Measurements from ENCODE around the gene ZNF8. TPM values are rescaled to one million over a fixed set of nuclear protein-coding genes. Genes with fewer than 3 reads are reported as not detected.
A peak's percentile ranks its signal among the peaks of the same experiment; 100 is the strongest.

The ZNF8 gene
- total and polyA plus RNA-seq, 2 donors (not counting 1 experiment from before 2014, with no cell fraction given): 3.4 to 8.0 TPM

- Histone ChIP-seq H3K9ac (ENCODE audit: low read length) (no peak overlapping the region), H3K27me3 (replicated peaks in 1 of 4; ENCODE audit: control extremely low read depth in 1 of 4, control insufficient read depth in 3 of 4, insufficient read depth in 4 of 4, low read length in 3 of 4) (no peaks in the 10 kb centered on the region), H3K27ac (ENCODE audit: low read length in 2 of 2) (no peak overlapping the region), H4K20me1 (ENCODE audit: control insufficient read depth, insufficient read depth, low read length, poor library complexity, severe bottlenecking) (no peaks in the 10 kb centered on the region), H3K36me3 (replicated peaks in 1 of 2; ENCODE audit: control extremely low read depth in 1 of 2, control insufficient read depth in 1 of 2, extremely low read depth in 1 of 2, insufficient read depth in 2 of 2, low read length in 1 of 2) (peaks cover 0 to 2% of the 10 kb centered on the region in 2 experiments), H3K79me2 (ENCODE audit: control insufficient read depth, insufficient read depth, low read length) (peaks cover 18% of the 10 kb centered on the region), H3K4me3 (ENCODE audit: control extremely low read depth in 1 of 5, extremely low read depth in 1 of 5, insufficient read depth in 1 of 5, low read depth in 2 of 5, low read length in 4 of 5) (no peak overlapping the region), H3K4me2 (replicated peaks; ENCODE audit: low read depth, low read length, poor library complexity, severe bottlenecking) (no peak overlapping the region), H2AFZ (ENCODE audit: insufficient read depth, low read depth, low read length, poor library complexity, severe bottlenecking) (no peak overlapping the region), H3K4me1 (ENCODE audit: control insufficient read depth in 2 of 2, insufficient read depth in 2 of 2, low read length in 2 of 2) (peaks cover 13 to 19% of the 10 kb centered on the region in 2 donors), H3K9me3 (ENCODE audit: control extremely low read depth in 1 of 3, control insufficient read depth in 2 of 3, insufficient read depth in 1 of 3, low read length in 2 of 3) (peaks cover 4 to 53% (median 11%) of the 10 kb centered on the region in 3 donors)
- peaks cover 29% of the 10 kb centered on the region for H3K4me1 Mint-ChIP-seq
- no peak overlapping the region for H3K4me3 Mint-ChIP-seq
- DNase-seq (no peak), ATAC-seq (ENCODE audit: low read depth) (no peak)
- intact Hi-C loops (cut with micrococcal nuclease): no loop called here
- POLR2A ChIA-PET: interaction anchor here (0.7 kb wide), 1 partner anchor 840 kb away, joined by 5 read pairs; no protein-coding TSS in a partner anchor
- TF ChIP-seq EZH2 (IDR thresholded peaks at IDR 0.05; ENCODE audit: borderline replicate concordance, insufficient read depth, low read depth, low read length, poor library complexity, severe bottlenecking): no peak
- no peak for TF ChIP-seq CTCF (IDR thresholded peaks at IDR 0.05)
- WGBS (ENCODE audit: insufficient coverage): 100% methylated on average over 2 of the region's 3 CpGs
- H3K27me3 Mint-ChIP-seq: no peaks in the 10 kb centered on the region
- no peak overlapping the region for H3K27ac Mint-ChIP-seq
- CTCF ChIA-PET: interaction anchor here (0.7 kb wide), 1 partner anchor 849 kb away, joined by 3 read pairs; no protein-coding TSS in a partner anchor
- no peaks in the 10 kb centered on the region for H3K9me3 Mint-ChIP-seq (ENCODE audit: insufficient read depth)
These were observed 3.2 kb upstream of the ZNF8 start for GRCh38 chr19:58275564-58275963.

- H4K20me1 ChIP-seq (ENCODE audit: control insufficient read depth, insufficient read depth, low read length, poor library complexity, severe bottlenecking): no peaks in the 10 kb centered on the region
- ChIA-PET CTCF (no interaction called here), POLR2A (no interaction called here)
- WGBS (ENCODE audit: insufficient coverage): 94% methylated on average over 5 of the region's 7 CpGs
- H3K4me3 ChIP-seq (ENCODE audit: control extremely low read depth in 1 of 5, extremely low read depth in 1 of 5, insufficient read depth in 1 of 5, low read depth in 2 of 5, low read length in 4 of 5): no peak overlapping the region
- H3K4me3 Mint-ChIP-seq: peak overlapping the region; percentile 60
- H3K79me2 ChIP-seq (ENCODE audit: control insufficient read depth, insufficient read depth, low read length): peaks cover 26% of the 10 kb centered on the region
- H3K4me1 ChIP-seq (ENCODE audit: control insufficient read depth in 2 of 2, insufficient read depth in 2 of 2, low read length in 2 of 2): peaks cover 13 to 19% of the 10 kb centered on the region in 2 donors
- H3K9ac ChIP-seq (ENCODE audit: low read length): no peak overlapping the region
- H3K9me3 Mint-ChIP-seq (ENCODE audit: insufficient read depth): no peaks in the 10 kb centered on the region
- no peaks in the 10 kb centered on the region for H3K27me3 ChIP-seq (replicated peaks in 1 of 4; ENCODE audit: control extremely low read depth in 1 of 4, control insufficient read depth in 3 of 4, insufficient read depth in 4 of 4, low read length in 3 of 4)
- no peaks in the 10 kb centered on the region for H3K27me3 Mint-ChIP-seq
- no peak overlapping the region for H3K27ac Mint-ChIP-seq
- peaks cover 0 to 2% of the 10 kb centered on the region in 2 experiments for H3K36me3 ChIP-seq (replicated peaks in 1 of 2; ENCODE audit: control extremely low read depth in 1 of 2, control insufficient read depth in 1 of 2, extremely low read depth in 1 of 2, insufficient read depth in 2 of 2, low read length in 1 of 2)
- H2AFZ ChIP-seq (ENCODE audit: insufficient read depth, low read depth, low read length, poor library complexity, severe bottlenecking): no peak overlapping the region
- ATAC-seq (ENCODE audit: low read depth): no peak
- intact Hi-C loops (cut with micrococcal nuclease): no loop called here
- H3K4me1 Mint-ChIP-seq: peaks cover 38% of the 10 kb centered on the region
- no peak for TF ChIP-seq EZH2 (IDR thresholded peaks at IDR 0.05; ENCODE audit: borderline replicate concordance, insufficient read depth, low read depth, low read length, poor library complexity, severe bottlenecking)
- no peak for TF ChIP-seq CTCF (IDR thresholded peaks at IDR 0.05)
- H3K27ac ChIP-seq (ENCODE audit: low read length in 2 of 2): no peak overlapping the region
- no peak for DNase-seq
- H3K9me3 ChIP-seq (ENCODE audit: control extremely low read depth in 1 of 3, control insufficient read depth in 2 of 3, insufficient read depth in 1 of 3, low read length in 2 of 3): peaks cover 0 to 38% (median 3%) of the 10 kb centered on the region in 3 donors
- H3K4me2 ChIP-seq (replicated peaks; ENCODE audit: low read depth, low read length, poor library complexity, severe bottlenecking): no peak overlapping the region
These were observed 1.6 kb upstream of the ZNF8 start for GRCh38 chr19:58277197-58277596.
